Measurements from ENCODE around the gene GNAO1.

The GNAO1 gene

DNA sequence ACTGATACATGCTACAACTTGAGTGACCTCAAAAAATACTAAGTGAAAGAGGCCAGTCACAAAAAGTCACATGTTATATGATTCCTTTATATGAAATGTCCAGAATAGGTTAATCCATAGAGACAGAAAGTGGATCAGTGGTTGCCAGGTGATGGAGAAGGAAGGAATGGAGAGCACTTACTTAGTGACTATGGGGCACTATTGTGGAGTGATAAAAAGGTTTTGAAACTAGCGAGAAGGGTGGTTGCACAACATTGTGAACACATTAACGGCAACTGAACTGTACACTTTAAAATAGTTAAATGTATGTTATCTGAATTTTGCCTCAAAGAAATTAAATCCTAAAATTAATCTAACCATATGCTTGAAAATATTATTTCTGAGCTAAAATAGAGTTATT is 208.2 kb downstream of the GNAO1 start:
- DNase-seq (ENCODE audit: low read depth, low spot score): no peak

DNA sequence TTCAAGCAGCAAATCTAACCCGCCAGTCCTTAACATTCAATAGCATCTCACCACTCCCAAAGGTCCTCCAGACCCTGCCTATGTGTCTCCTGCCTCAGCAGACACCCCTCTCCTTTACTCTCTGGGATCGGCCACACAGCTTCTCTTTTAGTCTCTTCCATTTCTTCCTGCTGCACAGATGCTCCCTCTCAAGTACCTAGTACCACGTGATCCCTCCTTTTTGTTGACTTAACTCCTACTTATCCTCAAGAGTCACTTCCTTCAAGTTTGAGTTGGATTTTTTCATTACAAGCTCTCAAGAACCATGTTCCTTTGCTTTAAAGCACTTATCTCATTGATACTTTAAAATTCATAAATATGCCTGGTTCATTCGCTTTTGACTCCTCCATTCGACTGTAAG is 209.2 kb downstream of the GNAO1 start:
- no peak for DNase-seq (ENCODE audit: low read depth, low spot score)

DNA sequence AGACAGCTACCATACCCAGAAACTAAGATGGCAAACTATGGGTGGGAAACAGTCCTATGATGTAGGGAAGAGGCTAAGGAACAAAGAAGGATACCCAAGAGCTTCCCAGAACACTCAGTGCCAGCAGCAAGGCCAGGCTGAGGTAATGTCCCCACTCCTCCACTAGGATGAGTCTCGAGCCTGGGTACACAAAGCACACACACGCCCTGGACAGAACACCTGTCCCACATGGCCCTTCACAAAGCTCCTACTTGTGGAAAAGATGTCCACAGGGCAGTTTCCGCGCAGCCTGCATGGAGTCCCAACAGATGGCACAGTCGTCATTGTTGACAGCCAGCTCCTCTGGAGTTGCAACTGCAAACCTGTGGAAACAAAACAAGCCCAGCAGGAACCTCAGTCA is 210.2 kb downstream of the GNAO1 start:
- peak; percentile 42 for DNase-seq (ENCODE audit: low read depth, low spot score)

DNA sequence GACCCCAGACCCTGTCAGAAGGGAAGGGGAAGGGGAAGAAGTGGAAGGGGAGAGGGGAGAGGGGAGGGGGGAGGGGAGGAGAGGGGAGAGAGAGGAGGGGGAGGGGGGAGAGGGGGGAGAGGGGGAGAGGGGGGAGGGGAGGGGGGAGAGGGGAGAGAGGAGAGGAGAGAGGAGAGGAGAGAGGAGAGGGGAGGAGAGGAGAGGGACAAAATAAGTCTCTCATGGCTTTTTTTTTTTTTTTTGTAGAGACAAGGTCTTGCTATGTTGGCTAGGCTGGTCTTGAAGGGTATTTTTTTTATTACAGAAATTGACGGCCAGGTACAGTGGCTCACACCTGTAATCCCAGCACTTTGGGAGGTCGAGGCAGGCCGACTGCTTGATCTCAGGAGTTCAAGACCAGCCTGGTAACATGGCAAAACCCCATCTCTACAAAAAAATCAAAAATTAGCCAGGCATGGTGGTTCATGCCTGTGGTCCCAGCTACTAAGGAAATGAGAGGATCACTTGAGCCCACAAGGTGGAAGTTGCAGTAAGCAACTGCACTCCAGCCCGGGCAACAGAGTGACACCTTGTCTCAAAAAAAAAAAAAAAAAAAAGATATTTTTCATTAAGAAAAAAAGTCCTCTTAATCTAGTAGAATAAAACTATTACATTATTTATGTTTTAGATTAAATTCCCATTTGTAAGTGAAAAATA is 214.8 kb downstream of the GNAO1 start:
- no peak for DNase-seq (ENCODE audit: low read depth, low spot score)
